Raji (cell line): ENCODE results near the gene SLC22A23.

ENCODE experiments used
- POLR2A ChIP-seq: IDR thresholded peaks from 2 replicates; pipeline ENCODE4 v1.6.1; 2011; ENCODE audit warnings: low read depth, low read length, control low read depth; ENCODE audit not compliant: insufficient read depth

SLC22A23 gene

DNA sequence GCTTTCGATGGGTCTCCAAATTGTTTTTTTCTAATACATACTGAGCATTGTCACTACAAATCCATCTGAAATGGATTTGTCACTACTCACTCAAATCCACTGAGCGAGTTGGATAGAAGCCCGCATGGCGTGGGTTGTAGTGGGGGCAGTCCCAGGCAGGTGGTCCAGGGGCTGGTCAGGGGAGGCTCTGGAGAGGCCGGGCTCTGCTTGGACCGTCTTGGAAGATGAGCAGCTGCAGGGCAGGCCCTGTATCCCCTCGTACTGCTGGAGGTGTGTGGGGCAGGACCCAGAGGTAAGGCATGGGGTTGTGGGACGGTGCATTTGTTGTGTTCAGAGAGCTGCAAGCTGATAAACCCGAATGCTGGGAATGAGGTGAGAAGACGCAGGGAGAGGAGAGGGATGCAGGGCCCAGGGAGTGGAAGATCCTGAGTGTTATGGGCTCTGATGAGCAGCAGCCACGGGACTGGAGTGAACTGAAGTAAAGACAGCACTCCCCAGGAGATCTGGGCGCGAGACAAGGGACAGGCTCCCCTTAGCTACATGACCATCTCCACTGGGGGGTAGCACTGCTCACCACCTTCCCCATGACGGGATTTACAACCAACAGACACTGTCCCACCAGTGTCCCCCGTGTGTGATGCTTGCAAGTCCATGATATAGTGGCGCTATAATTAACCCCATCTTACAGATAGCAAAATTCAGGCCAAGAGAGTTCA is 152.2 kb downstream of the SLC22A23 start:
- no peak for TF ChIP-seq POLR2A

DNA sequence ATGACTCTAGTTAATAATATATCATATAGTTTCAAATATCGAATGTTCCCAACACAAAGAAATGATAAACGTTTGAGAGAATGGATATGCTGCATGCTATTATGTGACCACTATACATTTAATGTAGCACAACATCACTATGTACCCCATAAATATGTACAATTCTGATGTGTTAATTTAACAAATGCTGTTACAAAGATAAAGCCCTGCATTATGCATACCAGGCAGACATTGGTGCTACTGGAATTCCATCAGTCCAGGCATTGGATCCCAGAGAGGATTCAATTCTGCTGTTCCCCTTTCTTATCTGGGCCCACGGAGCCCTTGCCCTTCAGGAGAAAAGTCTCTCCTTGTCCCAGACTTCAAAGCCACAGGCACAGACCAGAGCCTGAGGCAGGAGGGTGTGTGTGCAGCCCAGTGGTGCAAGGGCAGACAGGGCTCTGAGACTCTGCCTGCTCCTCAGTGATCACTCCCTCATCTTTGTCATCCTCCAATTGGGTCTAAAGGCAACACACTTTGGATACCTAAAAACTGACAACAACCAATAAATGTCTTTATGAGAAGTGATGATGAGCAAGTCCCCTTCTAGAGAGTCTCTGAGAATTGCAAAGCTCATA is 152.9 kb downstream of the SLC22A23 start:
- TF ChIP-seq POLR2A, result no peak

DNA sequence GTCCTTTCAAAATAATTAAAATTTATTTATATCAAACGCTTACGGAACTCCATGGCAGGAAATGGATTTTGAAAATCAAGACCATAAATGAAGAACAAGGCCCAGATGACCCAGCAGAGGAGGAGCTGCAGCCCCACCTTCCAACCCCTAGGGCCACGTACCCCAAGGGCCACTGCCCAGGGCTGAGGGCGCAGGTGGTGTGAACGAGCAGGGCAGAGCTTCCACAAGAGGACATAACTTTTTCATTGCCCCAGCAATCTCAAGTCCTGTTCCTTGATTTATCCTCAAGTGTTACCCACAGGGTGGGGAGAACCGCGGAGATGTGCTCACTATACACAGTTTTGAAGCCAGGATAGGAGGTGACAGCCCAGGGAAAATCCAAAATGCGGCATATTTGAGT is 155.3 kb downstream of the SLC22A23 start:
- TF ChIP-seq POLR2A, result no peak

DNA sequence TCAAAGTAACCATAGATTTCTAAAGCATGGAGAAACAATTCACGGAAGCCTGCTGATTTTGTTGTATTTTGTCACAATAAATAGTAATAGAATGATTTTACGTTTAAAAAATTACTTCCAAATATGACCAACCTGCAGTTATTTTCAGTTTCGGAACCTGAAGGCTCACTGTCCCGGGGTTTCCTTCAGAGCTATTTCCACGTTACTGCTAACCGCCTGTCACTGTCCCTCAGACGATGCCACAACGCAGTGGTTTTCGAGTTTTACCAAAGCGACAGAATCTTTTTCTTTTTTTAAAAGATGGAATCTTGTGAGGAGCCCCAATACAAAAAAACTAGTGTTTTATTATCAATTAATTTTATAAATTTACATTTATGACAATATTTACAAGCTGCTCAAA is 157.6 kb downstream of the SLC22A23 start:
- TF ChIP-seq POLR2A, result no peak

GRCh38 chr6:3297909-3298308 is 158.9 kb downstream of the SLC22A23 start:
- TF ChIP-seq POLR2A, result no peak

DNA sequence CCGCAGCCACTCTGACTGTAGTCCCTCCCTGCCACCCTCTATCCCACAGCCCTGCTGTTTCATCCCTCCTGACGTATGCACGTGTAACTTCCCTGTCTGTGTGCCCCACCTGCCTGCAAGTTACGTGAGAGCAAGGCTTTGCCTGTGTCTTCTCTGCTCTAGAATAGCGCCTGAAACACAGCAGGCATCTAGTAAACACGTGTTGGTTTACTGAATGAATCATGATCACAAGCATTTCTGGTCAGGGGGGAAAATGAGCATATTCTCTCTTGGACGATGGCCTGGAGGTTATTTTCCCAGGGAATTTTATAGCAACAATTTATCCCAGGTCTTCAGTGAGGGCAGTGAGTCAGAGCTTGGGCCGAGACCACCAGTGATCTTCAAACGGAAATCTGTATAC is 159.8 kb downstream of the SLC22A23 start:
- no peak for TF ChIP-seq POLR2A

- no peak for TF ChIP-seq POLR2A
Measured at GRCh38 chr6:3296537-3296936, 160.3 kb downstream of the SLC22A23 start.

DNA sequence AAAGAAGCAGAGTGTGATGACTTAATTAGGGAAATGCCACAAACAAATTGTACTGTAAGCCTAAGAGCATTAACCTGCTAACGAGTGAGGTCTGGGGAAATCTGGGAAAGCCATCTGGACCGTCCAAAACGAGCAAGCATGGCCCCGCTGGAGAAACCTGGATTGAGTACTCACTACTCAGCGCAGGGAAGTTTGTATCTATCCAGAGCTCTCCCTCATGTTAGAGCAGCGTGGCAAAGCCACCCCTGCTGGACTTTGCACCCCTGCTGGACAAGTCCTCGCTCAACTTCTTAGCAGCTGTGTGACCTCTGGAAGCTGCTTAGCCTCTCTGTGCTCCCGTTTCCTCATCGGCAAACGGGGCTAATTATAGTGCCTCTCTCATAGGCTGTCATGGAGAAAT is 160.8 kb downstream of the SLC22A23 start:
- no peak for TF ChIP-seq POLR2A

DNA sequence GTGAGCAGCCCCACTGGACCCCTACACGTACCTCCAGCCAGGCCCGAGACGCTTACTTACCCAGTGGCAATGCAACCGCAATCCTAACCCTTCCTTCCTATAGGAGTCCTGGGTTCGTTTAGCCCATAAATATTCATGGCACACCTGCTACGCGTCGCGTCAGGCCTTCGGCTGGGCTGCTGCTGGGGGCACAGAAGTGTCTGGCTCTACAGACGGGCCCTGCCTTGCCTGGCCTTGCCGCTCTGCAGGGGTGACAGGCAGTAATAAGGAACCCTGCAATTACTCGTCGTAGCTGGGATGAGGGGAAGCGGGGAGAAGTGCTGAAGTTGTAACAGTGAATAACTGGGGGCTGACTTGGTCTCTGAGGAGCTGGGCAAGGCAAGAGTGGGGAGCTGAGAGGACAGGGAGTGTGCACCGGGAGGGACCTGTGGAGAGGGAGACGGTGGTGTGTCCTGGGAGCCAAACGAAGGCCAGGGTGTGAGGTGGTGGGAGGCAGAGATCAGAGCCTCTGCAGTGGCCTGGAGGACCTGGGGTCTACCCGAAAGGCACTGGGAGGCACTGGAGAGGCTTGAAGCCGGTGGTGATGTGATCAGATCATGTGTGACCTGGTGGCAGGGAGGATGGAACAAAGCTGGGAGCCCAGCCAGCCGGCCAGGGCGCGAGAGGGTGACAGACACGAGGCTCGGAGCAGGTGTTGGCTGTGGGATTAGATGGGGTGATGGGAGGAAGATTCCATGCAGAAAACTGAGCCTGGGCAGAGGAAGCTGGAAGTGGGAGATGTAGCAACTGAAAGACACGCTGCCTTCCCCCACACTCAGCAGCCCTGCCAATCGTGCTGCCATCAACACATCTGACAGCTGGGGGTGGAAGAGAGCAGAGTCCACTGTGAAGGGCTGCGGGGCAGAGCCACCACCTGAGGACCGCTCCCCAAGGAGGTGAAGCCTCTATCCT is 161.7 kb downstream of the SLC22A23 start:
- no peak for TF ChIP-seq POLR2A

DNA sequence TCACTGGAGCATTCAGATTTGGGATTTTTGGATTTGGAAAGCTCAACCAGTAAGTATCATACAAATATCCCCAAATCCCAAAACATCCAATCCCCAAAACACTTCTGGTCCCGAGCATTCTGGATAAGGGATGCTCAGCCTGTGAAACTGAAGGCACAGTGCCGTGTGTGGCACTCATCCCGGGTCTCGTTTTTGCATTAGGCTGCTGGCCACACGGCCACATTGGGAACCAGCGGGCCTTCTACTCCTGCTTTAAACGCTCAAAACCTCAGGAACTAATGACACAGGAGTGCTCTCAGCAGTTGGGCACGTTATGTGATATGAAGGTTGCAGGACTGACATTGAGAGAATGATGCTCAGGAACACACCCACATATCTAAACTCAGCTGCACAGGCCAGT is 162.5 kb downstream of the SLC22A23 start:
- no peak for TF ChIP-seq POLR2A

DNA sequence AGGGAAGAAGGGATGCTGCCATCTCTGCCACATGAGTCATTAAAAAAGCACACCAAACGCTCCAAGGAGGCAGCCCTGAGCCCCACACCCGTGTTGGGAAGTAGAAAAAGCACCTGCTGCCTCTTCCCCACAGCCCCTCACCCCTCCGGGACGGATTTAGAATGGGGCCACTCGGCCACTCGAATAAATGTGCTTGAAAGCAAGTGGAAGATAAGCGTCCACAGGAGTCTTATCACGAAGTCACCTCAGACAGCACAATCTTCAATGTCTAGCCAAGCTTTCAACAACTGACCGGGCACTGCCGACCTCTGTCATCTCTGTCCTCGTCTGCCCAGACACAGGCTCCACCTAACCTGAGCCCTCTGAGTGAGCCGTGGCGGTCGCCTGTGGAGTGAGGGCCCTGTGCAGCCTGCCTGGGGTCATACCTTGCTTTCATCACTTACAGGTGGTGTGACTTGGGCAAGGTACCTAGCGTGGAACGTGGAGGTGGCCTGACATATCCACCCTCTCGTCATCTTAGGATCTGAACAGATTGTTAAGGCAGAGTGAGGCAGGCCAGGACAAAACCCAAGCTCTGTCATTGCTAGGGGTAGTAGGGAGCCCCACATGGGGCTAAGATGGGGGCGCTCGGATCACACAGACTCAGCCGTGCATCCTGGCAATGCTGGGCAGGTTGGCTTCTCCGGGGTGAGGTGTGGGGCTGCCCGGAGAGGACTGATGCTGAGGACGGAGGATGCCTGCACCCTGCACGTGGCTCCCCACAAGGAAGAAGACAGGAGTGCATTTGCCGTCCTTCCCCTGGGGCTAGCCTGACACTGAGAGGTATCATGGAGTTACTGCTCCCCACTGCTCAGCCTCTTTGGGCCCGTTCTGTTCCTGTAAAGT is 163.3 kb downstream of the SLC22A23 start:
- no peak for TF ChIP-seq POLR2A

DNA sequence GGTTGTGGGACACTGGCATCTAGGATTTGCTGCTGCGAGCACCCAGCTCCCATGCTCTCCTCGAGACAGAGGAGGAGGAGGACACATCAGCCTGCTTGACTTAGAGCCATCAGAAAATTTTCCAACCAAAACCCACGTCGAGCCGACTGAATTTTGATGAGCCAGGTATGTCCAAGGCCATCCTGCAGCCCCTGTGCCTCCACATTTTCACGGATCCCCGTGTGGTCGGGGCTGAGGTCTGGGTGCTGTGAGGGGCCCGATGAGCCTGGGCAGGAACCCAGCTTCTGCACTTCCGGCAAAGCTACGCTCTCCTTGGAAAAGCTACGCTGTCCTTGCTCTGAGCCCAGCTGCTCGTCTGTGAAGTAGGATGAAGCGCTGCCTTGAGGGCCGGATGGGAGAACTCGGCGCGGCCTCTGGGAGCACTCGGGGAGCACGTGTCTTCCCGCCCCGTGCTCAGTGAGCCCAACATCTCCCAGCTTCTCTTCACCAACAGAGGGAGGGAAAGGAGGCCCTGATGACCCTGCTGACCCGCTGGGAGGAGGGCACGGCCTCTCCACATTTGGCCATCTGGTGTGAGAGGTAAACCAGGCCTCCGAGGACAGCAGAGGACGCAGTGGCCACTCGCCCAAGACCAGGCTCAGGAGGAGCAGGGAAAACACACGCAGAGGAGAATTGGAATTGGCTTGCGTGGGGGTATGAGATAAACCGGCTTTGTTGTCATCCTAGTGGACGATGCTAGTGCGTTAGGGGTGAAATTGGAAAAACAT is 164.2 kb downstream of the SLC22A23 start:
- no peak for TF ChIP-seq POLR2A

DNA sequence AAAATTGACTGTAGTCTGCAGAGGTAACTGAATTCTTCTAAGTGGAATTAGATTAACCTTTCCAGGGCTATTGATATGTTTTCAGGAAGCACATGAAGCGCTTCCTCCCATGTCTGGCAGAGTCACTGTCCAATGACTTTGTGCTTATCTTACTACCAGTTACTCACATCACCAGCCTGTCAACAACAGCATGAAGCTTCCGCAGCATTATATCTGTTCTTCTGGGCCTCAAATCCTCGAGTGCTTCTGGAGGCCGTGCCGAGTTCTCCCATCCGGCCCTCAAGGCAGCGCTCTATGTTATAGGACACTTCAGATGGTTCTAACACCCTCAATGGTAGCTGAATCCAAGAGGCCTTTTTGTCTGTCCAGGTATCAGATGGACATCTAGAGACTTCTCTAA is 164.9 kb downstream of the SLC22A23 start:
- TF ChIP-seq POLR2A, result no peak

- no peak for TF ChIP-seq POLR2A
Measured at GRCh38 chr6:3291346-3291745, 165.5 kb downstream of the SLC22A23 start.
